K562 (cell line): ENCODE results near the gene MRPS5. TPM values are rescaled to one million over a fixed set of nuclear protein-coding genes. Genes with fewer than 3 reads are reported as not detected.

Source experiments
- POLR3G ChIP-seq: IDR thresholded peaks from 2 replicates; pipeline ENCODE4 v1.6.1; 2011; ENCODE audit not compliant: insufficient read length, insufficient replicate concordance; ENCODE audit errors: extremely low read depth
- polyA plus RNA-seq, 8 experiments: library from polyadenylated mRNA; depleted of rRNA in 4 of 8; stranded (reverse) in 5 of 8; unstranded in 3 of 8; fragments of >200 nt; fragmentation: Nextera tagmentation in 2 of 8; fragmentation: Illumina TruSeq in 1 of 8; extraction: Ambion mirVana in 2 of 8; extraction: Trizol in 1 of 8; gene quantifications; 2 replicates each; pipeline versions ENCODE4 v1.2.1 to v1.2.3, GENCODE V29; 2011 to 2014; ENCODE audit warnings: inconsistent platforms in 1 of 8, missing spikeins in 1 of 8
- total RNA-seq, 7 experiments: library from RNA; depleted of rRNA in 6 of 7; stranded (reverse); fragments of >200 nt in 6 of 7; fragmentation: Illumina TruSeq in 2 of 7; extraction: Trizol in 2 of 7; gene quantifications; 2 replicates each; pipeline versions ENCODE4 v1.2.1 to v1.2.3, GENCODE V29; 2011 to 2021; ENCODE audit warnings: low replicate concordance in 1 of 7
- TF ChIP-seq, protein P1 (sequence below), 2 experiments: fragments of 450-650 bp; formaldehyde crosslinking in 1 of 2; IDR thresholded peaks; 2 replicates each; pipeline versions ENCODE4 v1.4.0 to v1.6.1; 2014 to 2020; ENCODE audit warnings: mild to moderate bottlenecking in 2 of 2, borderline replicate concordance in 1 of 2, low read depth in 1 of 2
- TF ChIP-seq, protein P2 (sequence below), 3 experiments: fragments of 200-800 bp in 1 of 3; sonication (Bioruptor generic) in 1 of 3; sonication (generic) in 1 of 3; formaldehyde crosslinking in 1 of 3; IDR thresholded peaks; 2 replicates each; pipeline versions ENCODE4 v1.6.1 to v1.8.0; 2016 to 2022; ENCODE audit warnings: mild to moderate bottlenecking in 2 of 3, missing compliant biosample characterization in 2 of 3, missing genetic modification characterization in 2 of 3, missing genetic modification reagents in 1 of 3

The MRPS5 gene
- total and polyA plus RNA-seq, 9 of the 15 experiments (the other 6 are each of a cell fraction or from before 2014, with no cell fraction given), result 85.0 to 162 (median 118) TPM

DNA sequence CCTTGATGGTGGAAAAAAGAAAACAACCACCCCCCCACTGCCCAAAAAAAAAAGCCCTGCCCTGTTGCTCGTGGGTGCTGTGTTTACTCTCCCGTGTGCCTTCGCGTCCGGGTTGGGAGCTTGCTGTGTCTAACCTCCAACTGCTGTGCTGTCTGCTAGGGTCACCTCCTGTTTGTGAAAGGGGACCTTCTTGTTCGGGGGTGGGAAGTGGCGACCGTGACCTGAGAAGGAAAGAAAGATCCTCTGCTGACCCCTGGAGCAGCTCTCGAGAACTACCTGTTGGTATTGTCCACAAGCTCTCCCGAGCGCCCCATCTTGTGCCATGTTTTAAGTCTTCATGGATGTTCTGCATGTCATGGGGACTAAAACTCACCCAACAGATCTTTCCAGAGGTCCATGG lies 68.1 kb downstream of the MRPS5 start (continued):
- TF ChIP-seq, protein P1, sequence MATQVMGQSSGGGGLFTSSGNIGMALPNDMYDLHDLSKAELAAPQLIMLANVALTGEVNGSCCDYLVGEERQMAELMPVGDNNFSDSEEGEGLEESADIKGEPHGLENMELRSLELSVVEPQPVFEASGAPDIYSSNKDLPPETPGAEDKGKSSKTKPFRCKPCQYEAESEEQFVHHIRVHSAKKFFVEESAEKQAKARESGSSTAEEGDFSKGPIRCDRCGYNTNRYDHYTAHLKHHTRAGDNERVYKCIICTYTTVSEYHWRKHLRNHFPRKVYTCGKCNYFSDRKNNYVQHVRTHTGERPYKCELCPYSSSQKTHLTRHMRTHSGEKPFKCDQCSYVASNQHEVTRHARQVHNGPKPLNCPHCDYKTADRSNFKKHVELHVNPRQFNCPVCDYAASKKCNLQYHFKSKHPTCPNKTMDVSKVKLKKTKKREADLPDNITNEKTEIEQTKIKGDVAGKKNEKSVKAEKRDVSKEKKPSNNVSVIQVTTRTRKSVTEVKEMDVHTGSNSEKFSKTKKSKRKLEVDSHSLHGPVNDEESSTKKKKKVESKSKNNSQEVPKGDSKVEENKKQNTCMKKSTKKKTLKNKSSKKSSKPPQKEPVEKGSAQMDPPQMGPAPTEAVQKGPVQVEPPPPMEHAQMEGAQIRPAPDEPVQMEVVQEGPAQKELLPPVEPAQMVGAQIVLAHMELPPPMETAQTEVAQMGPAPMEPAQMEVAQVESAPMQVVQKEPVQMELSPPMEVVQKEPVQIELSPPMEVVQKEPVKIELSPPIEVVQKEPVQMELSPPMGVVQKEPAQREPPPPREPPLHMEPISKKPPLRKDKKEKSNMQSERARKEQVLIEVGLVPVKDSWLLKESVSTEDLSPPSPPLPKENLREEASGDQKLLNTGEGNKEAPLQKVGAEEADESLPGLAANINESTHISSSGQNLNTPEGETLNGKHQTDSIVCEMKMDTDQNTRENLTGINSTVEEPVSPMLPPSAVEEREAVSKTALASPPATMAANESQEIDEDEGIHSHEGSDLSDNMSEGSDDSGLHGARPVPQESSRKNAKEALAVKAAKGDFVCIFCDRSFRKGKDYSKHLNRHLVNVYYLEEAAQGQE (IDR thresholded peaks at IDR 0.05; ENCODE audit: borderline replicate concordance), result peak; percentile 18; the same call in 1 of the 2 replicates
- TF ChIP-seq, protein P1 (CRISPR knock-in tag; IDR thresholded peaks at IDR 0.05; ENCODE audit: low read depth), result no peak
- TF ChIP-seq, protein P2, sequence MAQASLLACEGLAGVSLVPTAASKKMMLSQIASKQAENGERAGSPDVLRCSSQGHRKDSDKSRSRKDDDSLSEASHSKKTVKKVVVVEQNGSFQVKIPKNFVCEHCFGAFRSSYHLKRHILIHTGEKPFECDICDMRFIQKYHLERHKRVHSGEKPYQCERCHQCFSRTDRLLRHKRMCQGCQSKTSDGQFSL (CRISPR knock-in tag; IDR thresholded peaks at IDR 0.05), result peak; percentile 66; the same call in 1 of the 2 replicates
- TF ChIP-seq, protein P2 (tag; IDR thresholded peaks at IDR 0.05), result no peak
- no peak for TF ChIP-seq POLR3G
